RKO (cell line): Measurements from ENCODE around the gene HSDL2.
"Not testable (repeated sequence)": the region's sequence is repeated elsewhere in the genome, so short reads cannot be mapped to it uniquely, and the experiment has no call there.

Experiments
- DNase-seq: peaks from one replicate; pipeline ENCODE4 v3.0.0-alpha.2; 2016; ENCODE audit warnings: low spot score

HSDL2 gene

GRCh38 chr9:112366591-112366990 lies 13.3 kb upstream of the HSDL2 start:
- DNase-seq: no peak

GRCh38 chr9:112367465-112367864 lies 12.4 kb upstream of the HSDL2 start:
- no peak for DNase-seq

DNA sequence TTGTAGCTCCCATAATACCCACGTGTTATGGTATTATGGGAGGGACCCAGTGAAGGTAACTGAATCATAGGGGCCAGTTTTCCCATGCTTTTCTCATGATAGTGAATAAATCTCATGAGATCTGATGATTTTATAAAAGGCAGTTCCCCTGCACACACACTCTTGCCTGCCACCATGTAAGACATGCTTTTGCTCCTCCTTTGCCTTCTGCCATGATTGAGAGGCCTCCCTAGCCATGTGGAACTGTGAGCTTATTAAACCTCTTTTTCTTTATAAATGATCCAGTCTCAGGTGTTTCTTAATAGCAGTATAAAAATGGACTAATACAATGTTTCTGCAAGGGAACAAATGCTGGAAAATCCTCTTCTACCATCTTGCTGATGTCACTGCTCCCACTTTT lies 10.1 kb upstream of the HSDL2 start:
- no peak for DNase-seq

- no peak for DNase-seq
Observed at GRCh38 chr9:112371060-112371459, 8.8 kb upstream of the HSDL2 start.

DNA sequence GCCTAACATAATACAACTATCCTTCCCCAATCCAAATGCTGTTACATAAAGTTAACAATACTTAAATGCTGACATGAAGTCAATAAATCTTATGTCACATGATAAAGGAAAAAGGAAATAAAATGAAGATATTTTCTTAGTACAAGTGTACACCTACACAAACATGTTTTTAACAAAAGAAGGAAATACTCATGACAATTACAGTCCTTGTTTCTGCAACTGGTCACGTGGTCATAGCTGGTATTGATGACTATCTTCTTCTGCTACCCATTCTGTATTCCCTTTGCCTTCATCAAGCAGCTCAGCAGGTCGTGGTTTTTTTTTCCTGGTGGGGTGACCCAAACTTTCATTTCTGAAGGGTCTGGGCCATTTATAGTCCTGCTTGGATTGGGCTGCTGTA lies 6.2 kb upstream of the HSDL2 start:
- DNase-seq: not testable (repeated sequence)

GRCh38 chr9:112374232-112374631 lies 5.7 kb upstream of the HSDL2 start:
- DNase-seq: not testable (repeated sequence)

DNA sequence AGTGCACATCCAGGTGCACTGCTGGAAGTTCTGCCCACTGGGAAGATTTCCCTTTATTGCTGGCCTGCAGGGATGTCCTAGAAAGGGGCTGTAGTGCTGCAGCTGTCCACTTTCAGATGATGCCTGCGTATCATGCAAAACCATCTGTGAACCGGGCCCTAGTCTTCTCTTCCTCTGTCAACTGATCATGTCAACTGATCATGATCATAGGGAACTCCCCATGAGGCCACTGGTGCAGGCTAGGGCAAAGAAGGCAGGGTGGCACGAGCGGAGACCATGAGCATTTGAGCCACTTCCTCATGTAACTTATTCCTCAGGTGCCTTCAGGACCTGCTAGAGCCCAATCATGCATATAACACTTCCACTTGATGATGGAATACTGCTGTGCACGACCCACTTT lies 4.5 kb upstream of the HSDL2 start:
- no peak for DNase-seq

DNA sequence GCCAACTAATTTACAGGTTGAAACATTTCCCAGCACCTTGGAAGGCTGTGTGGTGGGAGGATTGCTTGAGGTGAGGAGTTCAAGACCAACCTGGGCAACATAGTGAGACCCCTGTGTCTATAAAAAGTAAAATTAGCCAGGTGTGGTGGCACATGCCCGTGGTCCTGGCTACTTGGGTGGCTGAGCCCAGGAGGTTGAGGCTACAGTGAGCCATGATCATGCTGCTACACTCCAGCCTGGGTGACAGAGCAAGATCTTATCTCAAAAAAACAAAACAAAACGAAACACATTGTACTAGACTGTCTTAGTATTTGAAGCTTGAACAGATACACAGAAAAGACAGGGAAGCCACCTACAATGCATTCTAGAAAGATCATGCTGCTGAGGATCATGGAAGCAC lies 2.8 kb upstream of the HSDL2 start:
- DNase-seq: no peak

DNA sequence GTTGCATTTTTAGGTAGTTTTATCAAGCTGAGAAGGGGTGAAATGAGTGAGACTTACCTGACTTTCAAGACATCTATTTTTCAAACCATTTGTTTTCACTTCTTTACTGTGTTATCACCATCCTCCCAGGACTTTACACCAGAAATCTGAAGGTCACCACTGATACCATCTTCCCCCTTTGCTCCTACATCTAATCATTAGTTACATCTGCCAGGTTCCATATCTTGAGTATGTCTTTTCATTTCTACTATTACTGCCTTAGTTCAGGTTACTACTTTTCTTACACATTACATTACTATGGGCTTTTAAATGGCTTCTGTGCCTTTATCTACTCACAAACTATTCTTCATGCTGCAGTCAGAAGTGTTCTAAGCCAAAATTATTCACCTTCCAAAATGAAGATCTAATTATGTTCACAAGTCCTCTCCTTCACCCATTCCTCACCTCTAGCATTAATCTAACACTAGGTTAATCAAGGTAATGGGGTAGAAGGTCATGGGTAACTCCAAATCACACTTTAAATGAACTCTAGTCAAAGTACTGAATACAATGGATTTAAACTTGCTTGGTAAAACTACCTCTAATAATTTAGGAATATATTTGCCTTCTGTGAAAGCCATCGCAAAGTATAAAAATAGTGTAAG lies 2.1 kb upstream of the HSDL2 start:
- DNase-seq: no peak

DNA sequence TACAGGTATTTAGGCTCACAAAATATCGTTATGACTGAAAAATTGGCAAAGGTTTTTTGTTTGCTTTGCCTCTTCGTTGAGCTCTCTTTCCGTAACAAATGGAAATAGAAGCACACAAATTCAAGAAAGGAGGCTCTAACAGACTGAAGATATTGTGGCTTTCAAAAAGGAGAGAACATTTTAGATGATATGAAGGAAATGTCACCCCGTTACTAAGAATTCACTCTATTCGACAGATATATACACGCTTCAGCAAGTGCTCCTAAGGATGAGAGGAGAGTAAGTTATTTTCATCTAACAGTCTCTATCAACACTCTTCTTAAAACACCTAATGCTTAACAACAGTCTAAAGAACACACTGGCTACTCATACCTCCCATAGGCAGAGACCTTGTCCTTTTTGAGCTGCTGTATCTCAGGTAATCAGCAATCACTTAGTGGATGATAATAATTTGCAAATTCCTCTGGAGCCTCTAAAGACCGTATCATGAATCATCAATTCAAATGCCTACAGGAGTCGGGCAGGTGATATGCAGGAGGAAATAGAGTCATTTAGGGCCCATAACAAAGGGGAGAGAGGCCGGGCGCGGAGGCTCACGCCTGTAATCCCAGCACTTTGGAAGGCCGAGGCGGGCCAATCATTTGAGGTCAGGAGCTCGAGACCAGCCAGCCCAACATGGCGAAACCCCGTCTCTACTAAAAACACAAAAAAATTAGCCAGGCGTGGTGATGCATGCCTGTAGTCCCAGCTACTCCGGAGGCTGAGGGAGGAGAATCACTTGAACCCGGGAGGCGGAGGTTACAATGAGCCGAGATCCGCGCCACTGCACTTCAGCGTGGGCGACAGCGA lies 1.4 kb upstream of the HSDL2 start:
- DNase-seq: peak; percentile 64

- peak; percentile 100 for DNase-seq
Observed at GRCh38 chr9:112379177-112380101, 469 bp upstream of the HSDL2 start.

GRCh38 chr9:112380825-112381221 lies 915 bp downstream of the HSDL2 start:
- peak; percentile 59 for DNase-seq

- DNase-seq: no peak
Observed at GRCh38 chr9:112382066-112382465, 2.2 kb downstream of the HSDL2 start.

DNA sequence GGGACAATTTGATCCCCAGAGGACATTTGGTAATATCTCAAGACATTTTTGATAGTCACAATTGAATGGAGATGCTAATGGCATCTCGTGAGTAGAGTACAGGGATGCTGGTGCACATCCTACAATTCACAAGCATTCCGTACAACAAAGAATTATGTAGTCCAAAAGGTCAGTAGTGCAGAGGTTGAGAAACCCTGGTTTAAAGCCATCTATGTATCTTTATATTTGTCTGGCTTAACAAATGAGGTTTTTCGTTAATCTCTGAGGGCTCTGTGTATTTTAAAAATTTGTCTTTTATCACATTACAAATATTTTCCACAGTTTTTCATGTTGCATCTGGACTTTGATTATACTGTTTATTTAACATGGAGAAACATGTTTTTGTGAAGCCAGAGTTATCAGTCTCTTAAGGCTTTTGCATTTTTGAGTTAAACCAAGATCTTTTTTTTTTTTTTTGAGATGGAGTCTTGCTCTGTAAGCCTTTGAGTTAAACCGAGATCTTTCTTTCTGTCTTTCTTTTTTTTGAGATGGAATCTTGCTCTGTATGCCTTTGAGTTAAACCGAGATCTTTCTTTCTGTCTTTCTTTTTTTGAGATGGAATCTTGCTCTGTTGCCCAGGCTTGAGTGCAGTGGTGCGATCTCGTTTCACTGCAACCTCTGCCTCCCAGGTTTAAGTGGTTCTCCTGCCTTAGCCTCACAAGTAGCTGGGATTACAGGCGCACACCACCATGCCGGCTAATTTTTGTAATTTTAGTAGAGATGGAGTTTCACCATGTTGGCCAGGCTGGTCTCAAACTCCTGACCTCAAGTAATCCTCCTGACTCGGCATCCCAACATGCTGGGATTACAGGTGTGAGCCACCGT lies 2.8 kb downstream of the HSDL2 start:
- no peak for DNase-seq

DNA sequence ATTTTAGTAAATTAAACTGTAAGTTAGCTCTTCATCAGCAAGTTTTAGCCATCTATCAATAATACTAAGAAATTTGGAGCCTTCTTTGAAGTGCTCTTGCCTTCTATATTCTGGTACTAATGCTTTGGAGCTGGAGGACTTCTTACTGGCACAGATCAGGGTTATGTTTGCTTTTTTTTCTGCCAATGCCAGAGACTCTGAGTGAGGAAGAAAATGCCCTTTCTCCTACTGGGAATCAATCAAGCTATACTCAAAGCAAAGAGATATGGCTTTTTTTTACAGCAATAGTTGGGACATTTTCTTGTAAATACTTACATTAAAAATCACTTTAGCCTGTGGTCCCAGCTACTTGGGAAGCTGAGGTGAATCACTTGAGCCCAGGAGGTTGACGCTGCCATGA lies 4.3 kb downstream of the HSDL2 start:
- no peak for DNase-seq

DNA sequence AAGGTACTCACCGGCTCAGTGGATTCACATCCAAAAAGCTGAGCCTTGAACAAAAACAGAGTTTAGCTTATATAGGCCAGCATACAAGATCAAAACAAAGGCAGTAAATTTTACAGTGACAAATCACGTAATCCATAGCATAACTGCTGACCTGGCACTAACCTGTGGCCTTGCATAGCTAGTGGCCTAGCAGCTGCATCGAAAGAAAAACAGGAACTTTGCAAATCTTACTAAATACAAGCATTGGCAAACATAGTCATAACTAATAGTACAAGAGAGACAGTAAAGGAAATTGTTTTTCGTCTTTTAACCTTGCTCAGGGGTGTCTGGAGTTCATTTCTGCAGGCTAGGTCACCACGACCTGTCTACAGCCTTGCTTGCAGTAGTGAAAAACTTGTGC lies 4.8 kb downstream of the HSDL2 start:
- DNase-seq: no peak

- no peak for DNase-seq
Observed at GRCh38 chr9:112387115-112387514, 7.2 kb downstream of the HSDL2 start.

- not testable (repeated sequence) for DNase-seq
Observed at GRCh38 chr9:112389897-112390296, 10.0 kb downstream of the HSDL2 start.

GRCh38 chr9:112391936-112392560 lies 12.1 kb downstream of the HSDL2 start:
- not testable (repeated sequence) for DNase-seq

DNA sequence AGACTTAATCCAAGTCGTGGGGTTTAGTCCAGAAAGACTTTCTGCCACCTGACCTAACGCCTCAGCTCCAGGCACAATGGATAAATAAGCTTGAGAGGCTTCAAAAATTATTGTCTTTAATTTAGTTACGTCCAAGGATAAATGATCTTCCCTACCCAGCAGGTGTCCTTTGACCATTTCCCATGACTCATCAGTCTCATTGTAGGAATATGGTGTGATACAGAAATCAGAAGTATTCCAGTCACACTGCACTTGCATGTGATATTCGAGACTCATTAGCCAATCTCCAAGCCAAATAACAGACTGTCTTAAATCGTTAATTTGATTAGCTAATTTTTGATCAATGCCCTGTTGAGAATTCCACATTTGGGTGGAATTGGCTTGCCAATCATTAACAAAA lies 13.2 kb downstream of the HSDL2 start:
- not testable (repeated sequence) for DNase-seq

DNA sequence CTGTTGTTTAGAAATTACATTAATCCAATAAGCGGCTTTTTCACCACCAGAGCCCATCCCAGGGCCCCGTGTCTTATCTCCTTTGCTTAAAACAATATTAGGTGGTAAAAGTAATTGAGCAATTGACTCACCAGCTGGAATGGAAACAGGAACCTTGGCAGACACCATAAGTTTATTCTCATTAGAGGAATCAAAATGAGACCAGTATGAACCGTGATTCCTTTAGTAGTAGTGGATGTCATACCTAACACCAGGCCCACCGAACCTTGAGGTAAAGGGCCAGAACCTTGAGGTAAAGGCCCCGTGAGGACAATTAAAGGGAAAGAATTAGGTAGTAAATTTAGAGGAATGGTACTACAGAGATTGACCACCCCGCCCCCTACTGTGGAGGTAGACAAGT lies 16.5 kb downstream of the HSDL2 start:
- no peak for DNase-seq
